K562 (cell line): ENCODE results near the gene ABHD12. TPM values are rescaled to one million over a fixed set of nuclear protein-coding genes. Genes with fewer than 3 reads are reported as not detected.

ENCODE experiments used
- ATAC-seq: fragments of 200-7000 bp; cut with Tn5 transposase; 3 replicates; pipeline ENCODE4 v1.9.1; 2020; ENCODE audit warnings: moderate library complexity
- BruUV-seq: library from RNA; stranded (reverse); fragments of 400-500 nt; replicated peaks from 2 replicates; lab custom pipeline; 2021; lab: Mats Ljungman, UMichigan
- CTCF ChIA-PET: fragments of 300-600 bp; formaldehyde crosslinking; extraction: SDS; loops from one replicate; lab custom pipeline; 2021; ENCODE audit warnings: low intra/inter-chr PET ratio; lab: Yijun Ruan, JAX
- POLR2A ChIA-PET: fragments of 300-600, 350-650 bp; sonication (Branson Sonifier 250); formaldehyde crosslinking; extraction: SDS; loops from one replicate; lab custom pipeline; 2021; ENCODE audit warnings: antibody characterized with exemption, inconsistent platforms; lab: Yijun Ruan, JAX
- DNase-seq, 4 experiments: peaks; one replicate each; pipeline versions ENCODE4 v3.0.0 to v3.0.0-alpha.2; 2011 to 2018; ENCODE audit warnings: low spot score in 3 of 4, mixed read lengths in 3 of 4; ENCODE audit errors: extremely low read depth in 1 of 4
- FAIRE-seq: peaks from 2 replicates; lab custom pipeline; 2011; peaks lifted over from hg19 to GRCh38; lab: Jason Lieb, UNC
- H2AFZ ChIP-seq: 2 replicates; pipeline ENCODE4 v1.6.0; 2011; ENCODE audit warnings: low read depth, low read length, control low read depth, inconsistent platforms
- H3K27ac ChIP-seq: fragments of 200-600 bp; 3 replicates; pipeline ENCODE4 v1.8.0; 2011; ENCODE audit warnings: low read depth, mild to moderate bottlenecking, control low read depth, inconsistent platforms, low read length, moderate library complexity, mixed read lengths; ENCODE audit errors: extremely low read depth
- H3K27me3 ChIP-seq, 2 experiments: fragments of 300-600 bp in 1 of 2; 2 replicates in 1 of 2; 3 replicates in 1 of 2; pipeline versions ENCODE4 v1.6.0 to v1.8.0; 2011; ENCODE audit warnings: inconsistent platforms in 2 of 2, low read length in 2 of 2, mild to moderate bottlenecking in 1 of 2, mixed read lengths in 1 of 2, moderate library complexity in 1 of 2; ENCODE audit not compliant: control insufficient read depth in 2 of 2, insufficient read depth in 2 of 2
- H3K36me3 ChIP-seq: fragments of 300-600 bp; 3 replicates; pipeline ENCODE4 v1.8.0; 2011; ENCODE audit warnings: mild to moderate bottlenecking, low read length, inconsistent platforms; ENCODE audit not compliant: control insufficient read depth, insufficient read depth
- H3K4me1 ChIP-seq, 2 experiments: fragments of 200-600 bp in 1 of 2; replicated peaks in 1 of 2; 2 replicates in 1 of 2; 3 replicates in 1 of 2; pipeline versions ENCODE4 v1.5.1 to v1.8.0; 2011; ENCODE audit warnings: inconsistent platforms in 2 of 2, low read length in 2 of 2, mild to moderate bottlenecking in 1 of 2, mixed read lengths in 1 of 2, moderate library complexity in 1 of 2; ENCODE audit not compliant: control insufficient read depth in 2 of 2, insufficient read depth in 2 of 2
- H3K4me2 ChIP-seq: 2 replicates; pipeline ENCODE4 v1.6.1; 2011; ENCODE audit warnings: low read length, control low read depth, inconsistent platforms, mixed read lengths; ENCODE audit not compliant: insufficient read depth
- H3K4me3 ChIP-seq: fragments of 200-600 bp; sonication (generic), shearing (Covaris generic); 2 replicates; pipeline ENCODE4 v1.5.1; 2016; ENCODE audit warnings: control low read depth, inconsistent platforms
- H3K79me2 ChIP-seq: fragments of 200-600 bp; 3 replicates; pipeline ENCODE4 v1.8.0; 2011; ENCODE audit warnings: low read length, inconsistent platforms; ENCODE audit not compliant: control insufficient read depth, insufficient read depth
- H3K9ac ChIP-seq, 2 experiments: 2 replicates each; pipeline versions ENCODE4 v1.6.0 to v1.6.1; 2011; ENCODE audit warnings: low read depth in 2 of 2, low read length in 2 of 2, control low read depth in 1 of 2, inconsistent platforms in 1 of 2, mild to moderate bottlenecking in 1 of 2, mixed read lengths in 1 of 2; ENCODE audit not compliant: insufficient read depth in 1 of 2
- H3K9me1 ChIP-seq: one replicate; pipeline ENCODE4 v1.6.0; 2011; ENCODE audit warnings: inconsistent platforms, mild to moderate bottlenecking, low read length, moderate library complexity; ENCODE audit not compliant: control insufficient read depth, insufficient read depth
- H3K9me3 ChIP-seq: replicated peaks from 2 replicates; pipeline ENCODE4 v1.5.1; 2011; ENCODE audit warnings: low read depth, low read length, inconsistent platforms; ENCODE audit not compliant: control insufficient read depth, insufficient read depth
- H4K20me1 ChIP-seq: replicated peaks from 2 replicates; pipeline ENCODE4 v1.6.1; 2011; ENCODE audit warnings: low read length, inconsistent platforms, mixed read lengths; ENCODE audit not compliant: control insufficient read depth, insufficient read depth
- DLX4 ChIP-seq: fragments of 250-450 bp; sonication (Bioruptor Pico); IDR thresholded peaks from 2 replicates; pipeline ENCODE4 v1.6.1; 2021; ENCODE audit warnings: mild to moderate bottlenecking
- ELF2 ChIP-seq: fragments of 250-450 bp; sonication (Bioruptor Pico); IDR thresholded peaks from 2 replicates; pipeline ENCODE4 v1.5.0; 2021; ENCODE audit warnings: mild to moderate bottlenecking
- FIP1L1 ChIP-seq: fragments of 200-400 bp; formaldehyde crosslinking; IDR thresholded peaks from 2 replicates; pipeline ENCODE4 v1.6.1; 2018; ENCODE audit warnings: mild to moderate bottlenecking, low read depth, low read length; ENCODE audit not compliant: poor library complexity, severe bottlenecking
- HDAC6 ChIP-seq: IDR thresholded peaks from 2 replicates; pipeline ENCODE4 v1.6.1; 2012; ENCODE audit warnings: low read depth, mild to moderate bottlenecking, control low read depth, inconsistent platforms, low read length, moderate library complexity
- HDGF ChIP-seq: fragments of 450-650 bp; IDR thresholded peaks from 2 replicates; pipeline ENCODE4 v1.6.1; 2016
- MEF2D ChIP-seq: conservative IDR thresholded peaks from 2 replicates; pipeline ENCODE4 v1.6.1; 2016; ENCODE audit warnings: low read depth, missing genetic modification characterization, missing compliant biosample characterization
- NRF1 ChIP-seq, 2 experiments: fragments of 450-650 bp; IDR thresholded peaks in 1 of 2; conservative IDR thresholded peaks in 1 of 2; 2 replicates each; pipeline ENCODE4 v1.6.1; 2014; ENCODE audit warnings: mild to moderate bottlenecking in 2 of 2
- THRB ChIP-seq: fragments of 450-650 bp; formaldehyde crosslinking; conservative IDR thresholded peaks from 2 replicates; pipeline ENCODE4 v1.4.0; 2022; ENCODE audit warnings: mild to moderate bottlenecking, missing genetic modification characterization
- XRCC3 ChIP-seq: fragments of 450-650 bp; IDR thresholded peaks from 2 replicates; pipeline ENCODE4 v1.6.1; 2017; ENCODE audit warnings: mild to moderate bottlenecking, moderate library complexity
- ZBTB2 ChIP-seq: fragments of 450-650 bp; IDR thresholded peaks from 2 replicates; pipeline ENCODE4 v1.6.1; 2016; ENCODE audit warnings: antibody characterized with exemption
- ZNF354B ChIP-seq: fragments of 250-450 bp; sonication (Bioruptor Pico); IDR thresholded peaks from 2 replicates; pipeline ENCODE4 v1.4.0; 2020
- ZNF589 ChIP-seq: fragments of 200-800 bp; sonication (Bioruptor generic); IDR thresholded peaks from 2 replicates; pipeline ENCODE4 v1.6.1; 2016; ENCODE audit warnings: low read depth, missing genetic modification characterization, missing compliant biosample characterization
- ZNF780A ChIP-seq: fragments of 250-450 bp; sonication (Bioruptor Pico); IDR thresholded peaks from 2 replicates; pipeline ENCODE4 v1.5.0; 2021; ENCODE audit warnings: mild to moderate bottlenecking
- ZNF79 ChIP-seq: fragments of 250-450 bp; sonication (Bioruptor Pico); IDR thresholded peaks from 2 replicates; pipeline ENCODE4 v1.4.0; 2020; ENCODE audit warnings: low read depth, mild to moderate bottlenecking, moderate library complexity
- WGBS: fragments of 100-300 bp; shearing (Covaris generic); methylation state at CpG from one replicate; pipeline ENCODE4 v1.1.6; 2016; ENCODE audit warnings: low coverage, mixed read lengths; ENCODE audit not compliant: insufficient coverage; ENCODE audit errors: missing lambda C conversion rate; 5-methylcytosine and 5-hydroxymethylcytosine counted together
- in situ Hi-C: fragments of 300-500 bp; cut with MboI; formaldehyde crosslinking; loops from 4 replicates; pipeline ENCODE4 v1.15.0; 2018; ENCODE audit warnings: inconsistent platforms, mixed read lengths
- intact Hi-C: fragments of 100-400 bp; cut with micrococcal nuclease; formaldehyde crosslinking; loops from 2 replicates; pipeline ENCODE4 v1.14.2; 2022
- polyA plus RNA-seq, 8 experiments: library from polyadenylated mRNA; depleted of rRNA in 4 of 8; stranded (reverse) in 5 of 8; unstranded in 3 of 8; fragments of >200 nt; fragmentation: Nextera tagmentation in 2 of 8; fragmentation: Illumina TruSeq in 1 of 8; extraction: Ambion mirVana in 2 of 8; extraction: Trizol in 1 of 8; gene quantifications; 2 replicates each; pipeline versions ENCODE4 v1.2.1 to v1.2.3, GENCODE V29; 2011 to 2014; ENCODE audit warnings: inconsistent platforms in 1 of 8, missing spikeins in 1 of 8
- total RNA-seq, 7 experiments: library from RNA; depleted of rRNA in 6 of 7; stranded (reverse); fragments of >200 nt in 6 of 7; fragmentation: Illumina TruSeq in 2 of 7; extraction: Trizol in 2 of 7; gene quantifications; 2 replicates each; pipeline versions ENCODE4 v1.2.1 to v1.2.3, GENCODE V29; 2011 to 2021; ENCODE audit warnings: low replicate concordance in 1 of 7

Gene ABHD12
- total and polyA plus RNA-seq, 9 of the 15 experiments (the other 6 are each of a cell fraction or from before 2014, with no cell fraction given) = 0.65 to 15.6 (median 9.1) TPM

- intact Hi-C loops = no loop called here
- no peak for FAIRE-seq
- no peak overlapping the region for H3K9ac ChIP-seq
- no peaks in the 10 kb centered on the region; the same call in 2 of the 3 replicates for H3K36me3 ChIP-seq
- no peaks in the 10 kb centered on the region for H3K9me3 ChIP-seq
- H3K79me2 ChIP-seq = peaks cover 20% of the 10 kb centered on the region
- no TSS peak for BruUV-seq
- no peaks in the 10 kb centered on the region for H3K9me1 ChIP-seq
- no peaks in the 10 kb centered on the region for H3K4me1 ChIP-seq
- no peak overlapping the region for H3K4me2 ChIP-seq
- no peak for ATAC-seq
- no peak for TF ChIP-seq XRCC3
- TF ChIP-seq MEF2D = no peak
- TF ChIP-seq ELF2 (CRISPR knock-in tag) = no peak
- no peak for TF ChIP-seq ZBTB2
- no peak for TF ChIP-seq HDAC6
- no peak for TF ChIP-seq ZNF780A
- no peak for TF ChIP-seq NRF1 (conservative IDR thresholded peaks at IDR 0.05 in 1 of 2, IDR thresholded peaks at IDR 0.05 in 1 of 2)
- TF ChIP-seq ZNF79 (CRISPR knock-in tag) = no peak
- TF ChIP-seq DLX4 (CRISPR knock-in tag) = no peak
- TF ChIP-seq FIP1L1 = no peak
- TF ChIP-seq HDGF = no peak
- TF ChIP-seq THRB (CRISPR knock-in tag) = no peak
- TF ChIP-seq ZNF589 (CRISPR knock-in tag) = no peak
- no peak for TF ChIP-seq ZNF354B
- WGBS = 79% methylated on average over 2 of the region's 2 CpGs
- no peaks in the 10 kb centered on the region; a peak in 1 of 5 replicates for H3K27me3 ChIP-seq
- in situ Hi-C loops = no loop called here
- H2AFZ ChIP-seq = no peak overlapping the region
- DNase-seq = no peak
- H3K27ac ChIP-seq = no peak overlapping the region
- CTCF ChIA-PET = no interaction called here
- POLR2A ChIA-PET = interaction anchor here (0.6 kb wide), 1 partner anchor 100 kb away, joined by 4 read pairs; no protein-coding TSS in a partner anchor
- no peaks in the 10 kb centered on the region for H4K20me1 ChIP-seq
- H3K4me3 ChIP-seq = no peak overlapping the region
These were observed 15.8 kb downstream of the ABHD12 start for GRCh38 chr20:25374842-25375241.
